ENCODE data around the gene UBE3C. TPM values are rescaled to one million over a fixed set of nuclear protein-coding genes. Genes with fewer than 3 reads are reported as not detected.

UBE3C gene
- total and polyA plus RNA-seq, 9 of the 15 experiments (the other 6 are each of a cell fraction or from before 2014, with no cell fraction given) = 9.6 to 91.7 (median 75.4) TPM

- TF ChIP-seq ZBTB43 (CRISPR knock-in tag; IDR thresholded peaks at IDR 0.05) (no peak), ZNF23 (CRISPR knock-in tag; IDR thresholded peaks at IDR 0.05) (no peak), NR2C1 (IDR thresholded peaks at IDR 0.05) (no peak), NR2C1 (tag; IDR thresholded peaks at IDR 0.05) (peak; percentile 69), ZNF174 (CRISPR knock-in tag; IDR thresholded peaks at IDR 0.05) (no peak), ETS2 (tag; IDR thresholded peaks at IDR 0.05; ENCODE audit: borderline replicate concordance, poor library complexity, severe bottlenecking) (peak; percentile 40), PTRF (tag; IDR thresholded peaks at IDR 0.05) (peak; percentile 82), MED1 (CRISPR knock-in tag; IDR thresholded peaks at IDR 0.05; ENCODE audit: borderline replicate concordance) (no peak), JUND (IDR thresholded peaks at IDR 0.05; ENCODE audit: borderline replicate concordance, low read depth, low read length) (no peak), JUND (tag; IDR thresholded peaks at IDR 0.05; ENCODE audit: borderline replicate concordance, low read depth, low read length) (no peak), SRF (CRISPR knock-in tag; IDR thresholded peaks at IDR 0.05) (no peak), SETDB1 (IDR thresholded peaks at IDR 0.05; ENCODE audit: low read length) (no peak), ZNF583 (CRISPR knock-in tag; IDR thresholded peaks at IDR 0.05) (0 out of 2 replicates have a peak, but pooled peaks have one; percentile 11), TSHZ1 (CRISPR knock-in tag; IDR thresholded peaks at IDR 0.05) (no peak), ARID4B (CRISPR knock-in tag; IDR thresholded peaks at IDR 0.05) (no peak), CREB5 (CRISPR knock-in tag; IDR thresholded peaks at IDR 0.05) (no peak)
These were observed 172.0 kb downstream of the UBE3C start (continued) for GRCh38 chr7:157310676-157311185.

Data from K562 (cell line).